ENCODE results near the gene TBC1D22A. TPM values are rescaled to one million over a fixed set of nuclear protein-coding genes. Genes with fewer than 3 reads are reported as not detected.

The TBC1D22A gene
- total and polyA plus RNA-seq, 8 donors: 12.0 to 17.6 (median 15.3) TPM

- H3K27ac ChIP-seq: peak overlapping the region; percentile 40 to 64 (median 50)
- H3K4me3 ChIP-seq: no peak overlapping the region
- TF ChIP-seq CTCF (IDR thresholded peaks at IDR 0.05): no peak
- no peaks in the 10 kb centered on the region for H3K36me3 ChIP-seq
- intact Hi-C loops (cut with DNase I): no loop called here
- ATAC-seq (peak; percentile 60 to 74 (median 64)), FAIRE-seq (no peak), DNase-seq (peak in 5 of 6 donors; percentile 57 to 89 (median 74))
- H3K9me3 ChIP-seq: no peaks in the 10 kb centered on the region
- no peaks in the 10 kb centered on the region for H3K27me3 ChIP-seq
- 33 to 35% methylated on average over 24 of the region's 24 CpGs for WGBS, 2 donors
- H3K4me1 ChIP-seq: peaks cover 20 to 28% (median 22%) of the 10 kb centered on the region in 3 donors
Measured at GRCh38 chr22:47144076-47144765, 381.8 kb downstream of the TBC1D22A start.

- Histone ChIP-seq H3K4me1 (peaks cover 20 to 28% (median 22%) of the 10 kb centered on the region in 3 donors), H3K27me3 (no peaks in the 10 kb centered on the region), H3K4me3 (no peak overlapping the region), H3K36me3 (no peaks in the 10 kb centered on the region), H3K9me3 (no peaks in the 10 kb centered on the region), H3K27ac (peak overlapping the region; percentile 30 to 62 (median 50))
- intact Hi-C loops (cut with DNase I): no loop called here
- TF ChIP-seq CTCF (IDR thresholded peaks at IDR 0.05): no peak
- DNase-seq: peak in 5 of 6 donors; percentile 67 to 90 (median 87)
- FAIRE-seq: no peak
- 33 to 36% methylated on average over 19 to 20 of the region's 21 CpGs for WGBS, 2 donors
- peak; percentile 52 to 69 (median 64) for ATAC-seq
Measured at GRCh38 chr22:47144791-47145425, 382.5 kb downstream of the TBC1D22A start.

GRCh38 chr22:47145883-47146282, 383.4 kb downstream of the TBC1D22A start:
- TF ChIP-seq CTCF (IDR thresholded peaks at IDR 0.05): no peak
- DNase-seq (peak in 1 of 6 donors; percentile 55), FAIRE-seq (no peak), ATAC-seq (no peak)
- Histone ChIP-seq H3K36me3 (no peaks in the 10 kb centered on the region), H3K27ac (peak overlapping the region in 1 of 4 donors; percentile 62), H3K27me3 (no peaks in the 10 kb centered on the region), H3K4me3 (no peak overlapping the region), H3K4me1 (peaks cover 20 to 28% (median 22%) of the 10 kb centered on the region in 3 donors), H3K9me3 (no peaks in the 10 kb centered on the region)
- 97 to 98% methylated on average over 19 to 20 of the region's 20 CpGs for WGBS, 2 donors
- intact Hi-C loops (cut with DNase I): no loop called here

- WGBS, 2 donors: 81 to 85% methylated on average over 11 of the region's 11 CpGs
- intact Hi-C loops (cut with DNase I): no loop called here
- FAIRE-seq: no peak
Measured at GRCh38 chr22:47146391-47146790, 383.9 kb downstream of the TBC1D22A start.

More at GRCh38 chr22:47146391-47146790, 383.9 kb downstream of the TBC1D22A start:
- no peaks in the 10 kb centered on the region for H3K9me3 ChIP-seq
- no peak overlapping the region for H3K4me3 ChIP-seq
- peaks cover 20 to 28% (median 22%) of the 10 kb centered on the region in 3 donors for H3K4me1 ChIP-seq
- no peak for ATAC-seq
- no peak for TF ChIP-seq CTCF (IDR thresholded peaks at IDR 0.05)
- no peaks in the 10 kb centered on the region for H3K27me3 ChIP-seq
- no peak overlapping the region for H3K27ac ChIP-seq
- peak in 1 of 6 donors; percentile 60 for DNase-seq
- H3K36me3 ChIP-seq: no peaks in the 10 kb centered on the region
